Measurements from ENCODE around the gene MGAT5.
A peak's percentile ranks its signal among the peaks of the same experiment; 100 is the strongest.

MGAT5 gene

DNA sequence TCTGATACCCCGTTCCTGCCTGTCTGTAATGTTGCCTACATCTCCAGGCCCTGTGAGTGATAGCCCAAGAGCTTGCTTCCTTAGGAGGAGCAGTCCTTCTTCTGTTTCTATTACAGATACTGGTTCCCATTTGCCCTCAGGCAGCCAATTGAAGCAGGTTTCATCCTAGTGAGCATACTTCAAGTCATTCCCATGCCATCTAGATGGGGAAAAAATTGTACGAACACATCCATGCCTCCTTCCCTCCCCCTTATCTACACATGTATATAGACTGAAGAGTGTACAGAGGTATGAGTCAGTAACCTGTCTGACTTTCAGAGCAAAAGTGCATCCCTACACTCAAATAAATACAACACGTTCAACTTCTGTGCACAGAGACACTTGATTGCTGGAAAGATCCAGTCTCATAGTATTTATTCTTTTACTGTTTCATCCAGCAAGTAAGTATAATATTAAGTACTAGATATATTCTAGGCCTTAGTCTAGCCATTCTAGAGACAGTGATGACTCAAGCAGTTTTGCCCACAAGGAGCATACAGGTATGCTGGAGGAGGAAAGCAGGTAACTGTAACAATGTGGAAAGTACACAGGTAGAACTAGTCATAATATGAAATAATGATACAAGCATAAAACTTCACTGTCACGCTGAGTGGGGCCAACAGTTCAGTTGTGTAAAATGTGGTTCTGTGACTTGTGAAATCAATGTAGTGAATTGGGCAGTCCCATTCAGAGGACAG, 153.4 kb downstream of the MGAT5 start:
- no peak for DNase-seq

DNA sequence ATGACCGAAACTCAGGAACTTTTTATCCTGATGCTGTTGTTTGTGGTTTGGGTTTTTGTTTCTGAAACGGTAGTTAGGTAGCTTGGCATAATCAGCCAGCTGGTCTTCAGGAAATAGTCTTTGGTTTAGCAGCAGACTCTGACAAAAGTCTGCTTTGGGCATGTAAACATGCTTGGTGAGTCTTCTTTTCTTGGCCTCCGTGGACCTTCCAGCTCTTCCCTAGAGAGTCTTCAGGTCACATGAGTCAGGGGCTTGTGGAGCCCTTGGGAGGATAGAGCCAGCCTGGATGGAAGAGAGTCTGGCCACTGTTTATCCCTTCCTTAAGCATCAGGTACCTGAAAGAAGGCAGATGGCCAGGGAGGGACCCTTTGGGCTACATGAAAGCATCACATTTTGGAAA, 154.5 kb downstream of the MGAT5 start:
- DNase-seq: no peak

DNA sequence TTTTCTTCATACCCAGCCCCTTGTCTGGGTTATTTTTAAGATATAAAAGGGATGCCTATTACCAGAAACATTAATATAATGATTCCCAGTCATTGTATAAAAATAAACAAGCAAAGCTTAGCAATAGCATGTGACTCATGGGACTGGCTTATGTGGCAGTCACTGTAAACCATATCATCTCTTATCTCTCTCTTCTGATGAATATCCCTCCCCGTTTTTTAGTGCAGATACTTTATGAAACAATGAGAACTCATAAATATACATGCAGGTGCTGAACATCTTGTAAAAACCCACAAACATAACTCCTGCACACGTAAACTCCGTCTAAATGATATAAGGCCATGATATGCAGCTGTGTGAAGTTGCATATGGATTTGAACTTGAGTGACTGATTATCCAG, 154.9 kb downstream of the MGAT5 start:
- no peak for DNase-seq

DNA sequence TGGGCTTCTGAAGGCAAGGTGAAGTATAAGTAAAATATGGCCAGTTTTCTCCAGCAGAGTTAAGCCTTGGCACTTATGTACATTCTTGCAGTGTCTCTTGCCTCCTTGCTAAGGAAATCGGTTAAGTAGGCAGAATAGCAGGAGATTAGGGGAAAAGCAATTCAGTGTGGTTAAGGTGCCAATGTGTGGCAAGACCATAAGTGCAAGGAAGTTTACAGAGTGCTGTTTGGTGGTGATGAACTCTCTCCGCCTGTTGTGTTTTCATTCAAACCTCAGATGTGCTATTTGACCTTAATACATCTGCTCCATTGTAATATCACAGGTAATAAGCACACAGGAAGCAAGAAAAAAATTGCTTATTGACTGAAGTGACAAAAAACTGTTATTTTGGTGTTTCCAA, 156.1 kb downstream of the MGAT5 start:
- DNase-seq: no peak

DNA sequence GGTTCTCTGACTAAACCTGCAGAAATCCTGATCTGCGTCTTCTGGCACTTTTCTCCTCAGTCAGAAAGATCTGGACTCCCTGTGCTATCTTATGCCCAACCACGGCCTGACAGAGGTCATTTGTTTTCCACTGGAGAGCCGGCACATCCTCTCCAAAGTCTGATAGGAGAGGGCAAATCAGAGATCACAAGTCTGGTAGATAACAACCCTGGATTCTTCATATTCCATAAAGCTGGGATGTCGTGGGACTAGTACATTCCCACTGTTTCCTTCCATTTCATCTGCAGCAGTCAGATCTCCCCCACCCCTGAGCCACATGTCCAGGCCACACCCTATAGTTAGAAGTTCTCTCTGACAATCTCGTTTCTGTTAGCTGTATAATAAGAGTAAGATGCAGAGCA, 157.0 kb downstream of the MGAT5 start:
- no peak for DNase-seq

DNA sequence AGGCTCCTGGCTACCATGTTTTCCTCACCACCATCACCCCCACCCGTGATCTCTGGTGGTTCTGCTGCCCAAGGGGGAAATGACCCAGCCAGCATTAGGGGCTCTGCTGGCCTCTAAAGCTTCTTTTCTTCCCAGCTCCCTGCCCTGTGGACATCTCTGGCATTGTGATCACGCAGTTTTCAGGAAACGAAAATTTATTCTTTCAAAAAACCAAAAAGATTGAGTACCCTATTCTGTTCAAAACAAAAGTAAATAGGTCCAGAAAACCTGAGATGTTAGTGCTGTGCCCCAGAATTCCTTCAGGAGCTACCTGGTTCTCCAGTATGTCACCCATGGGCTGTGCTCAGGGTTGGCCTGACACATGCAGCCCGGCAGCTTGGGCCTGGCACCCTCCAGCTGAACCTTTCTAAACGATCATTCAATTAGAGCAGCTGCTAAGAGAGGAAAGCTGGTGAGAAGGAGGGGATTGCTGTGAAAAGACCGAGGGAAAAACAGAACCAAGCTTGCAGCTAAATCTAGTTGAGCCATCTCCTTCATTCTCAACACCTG, 157.5 kb downstream of the MGAT5 start:
- DNase-seq: no peak

DNA sequence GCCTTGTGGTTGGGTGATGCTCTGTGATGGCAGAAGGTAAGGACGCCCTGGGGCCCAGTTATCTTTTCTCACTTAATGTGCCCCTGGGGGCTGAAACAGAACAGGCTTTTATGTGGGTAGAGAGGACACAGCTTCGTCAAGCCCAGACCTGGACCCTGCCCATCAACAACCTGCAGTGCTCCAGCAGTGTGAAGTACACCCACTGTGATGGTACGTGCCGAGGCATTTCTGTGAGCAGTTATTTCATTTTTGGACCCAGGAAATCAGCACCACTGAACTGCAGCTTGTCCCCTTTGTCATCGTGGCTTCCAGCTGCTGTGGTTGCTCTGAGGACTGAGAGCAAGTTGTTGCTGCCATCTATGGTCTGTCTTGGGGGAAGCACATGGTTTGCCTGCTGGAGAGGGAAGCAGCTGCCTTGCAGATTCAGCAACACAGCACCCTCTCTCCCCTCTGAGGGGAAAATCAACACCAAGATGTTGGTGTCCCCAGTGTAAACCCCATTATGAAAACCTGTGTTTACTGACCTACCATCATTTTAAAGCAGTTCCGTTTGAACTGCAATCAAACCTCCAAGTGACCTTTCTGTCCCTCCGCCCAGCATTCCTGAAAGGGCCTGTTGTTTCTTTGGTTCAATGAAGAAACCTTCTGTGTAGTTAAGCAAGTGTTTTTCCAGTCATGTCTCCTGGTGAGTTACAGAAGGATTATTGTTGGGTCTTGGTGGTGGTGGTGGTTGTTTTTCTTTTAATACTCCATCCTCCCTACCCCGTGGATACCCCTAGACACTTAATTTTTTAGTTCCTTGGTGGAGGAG, 158.2 kb downstream of the MGAT5 start:
- peak; percentile 78 for DNase-seq

DNA sequence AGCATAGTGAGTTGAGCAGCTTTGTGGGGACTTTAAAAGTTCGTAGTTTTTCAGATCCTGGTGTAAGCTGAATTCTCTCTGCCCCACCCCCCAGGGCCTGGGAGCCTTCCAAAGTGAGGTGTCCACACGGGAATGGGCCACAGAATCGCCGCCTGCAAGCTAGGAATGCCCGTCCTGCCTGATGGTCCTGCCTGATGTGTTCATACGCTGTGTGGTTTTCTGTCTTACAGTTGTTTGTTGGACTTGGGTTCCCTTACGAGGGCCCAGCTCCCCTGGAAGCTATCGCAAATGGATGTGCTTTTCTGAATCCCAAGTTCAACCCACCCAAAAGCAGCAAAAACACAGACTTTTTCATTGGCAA, 158.7 kb downstream of the MGAT5 start:
- no peak for DNase-seq

DNA sequence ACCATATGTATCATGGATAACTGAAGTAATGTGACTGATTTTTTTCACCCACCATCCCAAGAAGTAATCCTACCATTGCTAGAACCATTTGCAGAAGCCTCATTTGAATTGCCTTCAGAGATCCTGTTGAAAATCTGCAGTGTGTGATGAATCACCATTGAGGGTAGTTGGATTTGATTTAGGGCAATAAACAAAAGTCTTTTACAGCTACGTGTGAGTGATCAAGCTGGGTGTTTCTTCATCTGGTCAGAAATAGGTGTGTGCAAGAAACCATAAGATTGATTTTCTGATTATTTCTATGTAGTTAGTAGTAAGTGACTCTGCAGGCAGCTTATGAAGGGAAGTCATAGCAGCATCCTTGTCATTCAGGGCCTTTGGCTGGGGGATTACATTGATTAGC, 159.6 kb downstream of the MGAT5 start:
- no peak for DNase-seq

DNA sequence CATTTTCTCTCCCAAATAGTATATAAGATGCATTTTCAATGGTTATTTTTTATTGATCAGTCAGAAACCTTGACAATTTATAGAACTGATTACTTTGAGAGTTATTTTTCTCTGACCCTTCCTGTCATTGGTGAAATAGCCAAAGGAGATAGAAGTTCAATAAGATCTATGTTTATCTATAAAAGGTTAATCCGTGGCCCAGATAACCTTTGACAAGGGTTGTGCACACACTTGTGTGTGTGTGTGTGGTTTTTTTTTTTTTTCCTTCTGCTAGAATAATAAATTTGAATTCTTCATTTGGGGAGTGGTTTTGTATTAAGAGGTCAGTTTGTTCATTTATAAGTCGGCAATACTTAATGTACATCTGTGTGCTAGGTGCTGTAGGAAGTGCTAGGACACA, 160.0 kb downstream of the MGAT5 start:
- DNase-seq: no peak

DNA sequence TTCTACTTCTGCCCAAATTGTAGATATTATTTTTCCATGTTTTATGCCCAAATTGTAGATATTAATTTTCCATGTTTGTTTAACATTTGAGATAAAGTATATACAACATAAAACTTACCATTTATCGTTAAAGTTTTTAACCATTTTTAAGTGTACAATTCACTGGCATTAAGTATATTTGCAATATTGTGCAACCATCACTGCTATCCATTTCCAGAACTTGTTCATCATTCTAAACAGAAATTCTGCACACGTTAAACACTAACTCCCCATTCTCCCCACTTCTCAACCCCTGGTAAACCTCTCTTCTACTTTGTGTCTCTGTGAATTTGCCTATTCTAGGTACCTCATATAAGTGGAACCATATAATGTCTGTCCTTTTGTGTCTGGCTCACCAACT, 162.1 kb downstream of the MGAT5 start:
- no peak for DNase-seq

DNA sequence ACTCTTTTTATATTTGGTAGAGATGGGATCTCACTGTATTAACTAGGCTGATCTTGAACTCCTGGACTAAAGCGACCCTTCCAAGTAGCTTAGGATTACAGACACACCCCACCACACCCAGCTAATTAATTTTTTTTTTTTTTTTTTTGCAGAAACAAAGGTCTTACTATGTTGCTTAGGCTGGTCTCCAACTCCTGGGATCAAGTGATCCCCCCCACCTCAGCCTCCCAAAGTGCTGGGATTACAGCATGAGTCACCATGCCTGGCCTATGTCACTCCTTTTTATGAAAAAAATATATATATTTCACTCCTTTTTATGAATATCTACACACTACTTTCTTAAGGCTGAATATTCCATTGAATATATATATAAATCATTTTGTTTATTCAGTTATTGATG, 162.8 kb downstream of the MGAT5 start:
- DNase-seq: no peak

DNA sequence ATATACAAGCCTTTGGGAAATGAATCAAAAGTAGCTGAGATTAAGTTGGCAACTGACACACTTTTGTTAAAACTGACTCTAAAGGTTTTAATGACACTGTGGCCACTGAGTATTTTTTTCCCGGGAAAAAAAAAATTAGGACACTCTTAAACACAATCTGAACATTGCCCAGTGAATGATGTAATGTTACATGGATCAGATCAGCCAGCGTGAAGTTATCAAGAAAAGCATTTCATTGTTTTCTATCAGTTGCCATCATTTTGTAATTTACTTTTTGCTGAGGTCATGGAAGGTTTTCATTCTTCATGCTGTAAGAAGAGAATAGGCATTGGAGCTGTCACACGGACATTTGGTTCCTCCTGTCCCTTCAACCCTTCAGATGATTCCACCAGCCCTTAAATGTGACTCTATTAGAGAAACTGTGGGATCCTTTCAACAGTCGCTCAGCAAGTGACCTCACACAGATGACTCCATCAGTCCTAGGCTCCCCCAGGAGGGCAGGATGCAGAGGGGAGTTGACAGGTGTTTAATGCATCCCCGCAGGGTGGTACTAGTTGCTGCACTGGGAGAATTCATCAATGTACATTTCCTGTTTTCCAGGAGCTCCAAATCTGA, 164.2 kb downstream of the MGAT5 start:
- no peak for DNase-seq

DNA sequence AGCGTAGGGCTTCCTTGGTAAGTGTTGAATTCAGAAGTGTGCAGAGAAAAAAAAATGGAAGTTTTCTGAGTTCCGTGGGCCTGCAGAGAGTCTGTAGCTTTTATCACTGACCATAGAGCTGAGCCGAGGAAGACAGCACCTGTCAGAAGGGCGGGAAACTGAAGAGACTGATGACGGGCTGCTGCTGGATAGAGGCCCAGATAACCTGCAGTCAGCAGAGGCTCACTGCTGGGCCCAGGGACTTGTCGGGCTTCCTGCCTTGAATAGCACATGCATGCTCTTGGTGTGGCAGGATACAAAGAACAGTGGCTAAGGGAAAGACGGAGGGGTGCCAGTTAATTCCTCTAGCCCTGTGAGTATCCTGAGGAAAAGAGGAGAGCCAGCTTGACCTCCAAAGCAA, 166.4 kb downstream of the MGAT5 start:
- no peak for DNase-seq

DNA sequence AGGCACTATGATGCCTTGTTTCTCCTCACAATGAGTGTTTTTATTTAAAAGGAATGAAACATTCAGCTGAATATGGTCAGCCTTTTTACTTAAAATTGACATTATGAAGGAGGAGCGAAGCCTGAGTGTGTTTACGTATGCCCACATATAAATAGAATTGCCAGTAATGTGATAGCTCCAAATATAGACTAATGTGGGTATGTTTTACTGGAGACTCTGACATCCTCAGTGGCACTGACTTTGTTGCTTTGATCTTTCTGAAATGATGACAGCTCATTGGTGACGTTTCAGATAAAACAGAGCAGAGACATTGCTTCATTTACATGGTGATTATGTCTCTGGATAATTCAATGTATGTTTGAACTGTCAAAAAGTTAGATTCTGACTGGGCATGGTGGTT, 167.0 kb downstream of the MGAT5 start:
- DNase-seq: no peak

DNA sequence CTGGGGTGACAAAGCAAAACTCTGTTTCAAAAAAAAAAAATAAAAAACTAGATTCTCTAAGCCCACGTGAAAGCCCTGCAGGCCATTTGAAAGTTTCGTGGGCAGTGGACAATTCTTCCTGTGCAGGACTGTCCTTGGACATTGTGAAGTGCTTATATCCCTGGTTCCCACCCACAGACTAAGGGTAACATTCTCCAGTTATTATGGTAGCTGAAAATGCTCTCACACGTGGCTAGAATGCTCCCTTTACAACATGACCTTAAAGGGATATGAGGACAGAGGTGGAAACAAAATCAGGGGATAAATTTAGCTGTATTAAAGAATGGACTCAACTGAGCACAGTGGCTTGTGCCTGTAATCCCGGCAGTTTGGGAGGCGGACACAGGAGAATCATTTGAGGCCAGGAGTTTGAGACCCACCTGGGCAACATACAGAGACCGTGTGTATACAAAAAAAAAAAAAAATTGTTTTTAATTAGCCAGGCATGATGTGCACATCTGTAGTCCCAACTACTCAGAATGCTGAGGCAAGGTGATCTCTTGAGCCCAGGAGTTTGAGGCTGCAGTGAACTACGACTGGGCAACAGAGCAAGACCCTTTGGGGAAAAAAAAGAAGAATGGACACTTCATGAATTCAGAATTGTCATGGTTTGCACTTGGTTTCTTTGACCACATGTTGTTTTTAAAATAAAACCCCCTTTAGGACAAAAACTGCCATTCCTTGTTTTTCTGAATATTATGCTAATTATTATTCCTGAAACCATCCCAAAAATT, 167.9 kb downstream of the MGAT5 start:
- DNase-seq: no peak

DNA sequence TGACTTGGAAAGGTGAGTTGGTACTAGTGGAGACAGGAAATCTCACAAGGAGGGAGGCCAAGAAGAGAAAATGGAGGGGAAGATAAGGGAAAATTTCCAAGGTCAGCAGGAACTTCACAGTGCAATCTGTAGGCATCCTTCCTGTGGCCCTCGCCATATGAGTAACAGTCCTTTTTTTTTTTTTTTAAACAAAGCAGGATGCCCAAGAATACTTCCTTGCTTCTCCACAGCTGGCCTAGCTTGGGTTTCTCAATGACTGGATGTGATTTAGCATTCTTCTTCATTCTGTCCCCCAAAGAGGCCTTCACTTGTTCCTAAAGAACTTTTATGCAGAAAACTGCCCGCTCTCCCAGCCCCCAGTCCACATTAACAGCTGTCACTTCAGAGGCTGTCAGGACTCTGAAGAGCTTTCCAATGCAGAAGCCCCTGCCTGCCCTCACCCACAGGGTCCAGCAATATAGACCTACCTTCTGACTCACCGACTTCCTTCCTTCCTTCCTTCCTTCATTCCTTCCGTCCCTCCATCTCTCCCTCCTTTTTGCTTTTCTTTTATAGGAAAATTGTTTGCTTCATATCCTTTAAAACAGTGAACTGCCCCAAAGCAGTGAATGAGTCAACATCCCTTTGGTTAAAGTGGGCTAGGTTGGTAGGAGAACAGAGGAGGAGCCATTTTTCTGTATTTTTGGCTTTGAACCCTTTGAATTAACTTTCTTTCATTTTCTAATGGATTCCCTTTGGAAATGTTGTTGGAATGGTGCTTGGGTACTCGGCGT, 172.0 kb downstream of the MGAT5 start:
- DNase-seq: no peak

DNA sequence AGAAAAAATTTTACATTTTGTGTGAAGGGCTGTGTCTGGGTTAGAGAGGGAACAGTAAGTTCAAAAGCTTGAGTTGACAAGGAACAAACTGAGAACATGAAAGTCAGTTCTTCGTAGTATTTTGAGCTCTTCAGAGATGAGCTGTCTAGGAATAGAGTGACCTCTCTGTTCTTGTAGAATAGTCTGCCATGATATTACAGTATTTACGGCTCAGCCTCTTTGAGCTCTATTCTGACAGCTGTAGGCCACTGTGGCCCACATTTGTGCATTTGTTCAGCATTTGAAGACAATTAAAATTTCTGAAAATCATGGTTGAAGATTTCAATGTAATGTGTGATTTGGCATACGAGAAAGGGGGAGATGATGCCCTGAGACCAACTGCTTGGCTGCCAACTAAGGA, 172.8 kb downstream of the MGAT5 start:
- DNase-seq: no peak

DNA sequence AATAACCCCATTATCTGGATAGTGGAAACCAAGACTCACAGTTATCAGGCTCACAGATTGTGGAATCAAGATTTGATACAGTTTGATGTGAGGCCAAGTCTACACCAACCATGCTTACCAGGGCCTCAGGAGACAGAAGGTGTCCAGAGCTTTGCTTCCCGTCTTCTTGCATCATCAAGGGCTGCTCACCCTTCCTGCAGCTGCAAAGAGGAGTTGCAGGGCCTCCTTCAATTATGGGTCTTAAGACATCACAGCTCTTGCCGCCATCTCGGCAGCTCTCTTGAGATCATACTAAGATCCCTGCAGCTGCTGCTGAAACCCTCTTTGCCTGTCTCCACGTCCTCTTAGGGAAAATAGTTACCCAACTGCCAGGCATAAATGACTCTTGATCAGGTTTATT, 176.0 kb downstream of the MGAT5 start:
- DNase-seq: no peak

DNA sequence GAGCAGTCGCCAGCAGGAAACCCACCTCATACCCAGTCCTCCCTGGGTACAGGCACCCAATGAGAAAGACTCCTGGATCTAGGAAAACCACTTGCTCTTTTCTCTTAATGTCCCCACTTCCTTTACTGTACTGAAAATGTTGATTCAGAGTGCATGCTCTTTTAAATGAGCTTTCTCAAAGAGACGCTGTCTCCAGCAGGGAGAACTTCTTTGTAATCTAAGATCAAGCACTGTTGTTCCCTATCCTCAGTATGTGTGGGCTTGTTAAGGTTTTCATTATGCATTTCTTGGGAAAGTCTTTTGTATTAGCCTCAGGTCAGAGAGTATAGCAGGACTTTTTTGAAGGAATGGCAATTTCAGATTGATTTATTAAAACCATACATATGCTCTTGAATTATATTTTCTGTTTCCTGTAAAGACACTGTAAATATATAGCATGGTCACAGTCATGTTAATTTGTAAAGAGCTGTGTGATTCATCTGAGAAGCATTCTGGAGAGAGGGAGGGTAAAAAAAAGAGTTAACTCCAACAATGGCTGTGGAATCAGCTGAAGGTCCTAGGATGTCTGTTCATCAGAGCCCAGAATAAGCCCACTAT, 178.1 kb downstream of the MGAT5 start:
- DNase-seq: no peak

DNA sequence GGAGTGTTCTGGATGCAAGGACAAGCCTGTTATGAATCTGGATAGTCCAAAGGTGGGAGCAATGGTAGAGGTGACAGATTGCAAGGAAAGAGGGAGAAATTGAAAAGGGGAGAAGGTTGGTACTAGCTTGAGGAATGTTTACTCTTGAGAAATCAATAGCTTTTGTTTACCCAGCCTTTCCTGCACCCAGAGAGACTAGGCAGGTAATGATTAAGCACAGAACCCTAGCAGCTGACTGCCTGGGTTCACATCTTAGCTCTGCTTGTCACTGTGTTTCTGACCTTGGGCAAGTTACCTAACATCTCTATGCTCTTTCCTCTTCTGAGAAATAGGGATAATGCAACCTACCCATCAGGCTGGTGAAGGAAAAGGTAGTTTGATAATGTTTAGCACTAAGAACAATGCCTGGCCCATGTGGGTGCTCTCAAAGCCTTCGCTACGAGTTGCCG, 178.6 kb downstream of the MGAT5 start:
- DNase-seq: no peak

DNA sequence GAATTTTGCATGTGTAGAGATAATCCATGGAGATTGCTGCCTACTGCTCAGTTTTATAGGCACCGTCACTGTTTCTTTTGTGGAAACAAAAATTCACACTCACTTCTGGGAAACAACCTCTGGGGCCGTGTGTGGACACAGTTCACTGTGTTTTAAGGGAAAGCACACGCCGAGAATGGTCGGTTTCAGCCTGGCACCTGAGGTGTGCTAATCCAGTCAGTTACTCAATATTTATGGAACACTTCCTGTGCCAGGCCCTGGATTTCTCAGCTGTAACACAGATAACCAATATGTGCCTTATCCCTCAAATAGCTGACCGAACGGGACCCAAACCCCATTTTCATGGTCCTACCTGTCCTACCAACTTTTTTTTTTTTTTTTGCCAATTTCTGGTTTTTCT, 179.6 kb downstream of the MGAT5 start:
- no peak for DNase-seq
